ENCODE results near the gene NALF2.
A peak's percentile ranks its signal among the peaks of the same experiment; 100 is the strongest.

NALF2 gene

GRCh38 chrX:69496183-69496582, 7.9 kb upstream of the NALF2 start:
- H3K4me3 ChIP-seq (ENCODE audit: low read depth, low read length), result no peak overlapping the region
- no peak for TF ChIP-seq CTCF (IDR thresholded peaks at IDR 0.05; ENCODE audit: low read depth, low read length, missing control alignments)
- DNase-seq (ENCODE audit: low read depth), result no peak

- TF ChIP-seq CTCF (IDR thresholded peaks at IDR 0.05; ENCODE audit: low read depth, low read length, missing control alignments), result no peak
- no peak overlapping the region for H3K4me3 ChIP-seq (ENCODE audit: low read depth, low read length)
- peak; percentile 5 for DNase-seq (ENCODE audit: low read depth)
Measured at GRCh38 chrX:69501429-69501828, 2.7 kb upstream of the NALF2 start.

DNA sequence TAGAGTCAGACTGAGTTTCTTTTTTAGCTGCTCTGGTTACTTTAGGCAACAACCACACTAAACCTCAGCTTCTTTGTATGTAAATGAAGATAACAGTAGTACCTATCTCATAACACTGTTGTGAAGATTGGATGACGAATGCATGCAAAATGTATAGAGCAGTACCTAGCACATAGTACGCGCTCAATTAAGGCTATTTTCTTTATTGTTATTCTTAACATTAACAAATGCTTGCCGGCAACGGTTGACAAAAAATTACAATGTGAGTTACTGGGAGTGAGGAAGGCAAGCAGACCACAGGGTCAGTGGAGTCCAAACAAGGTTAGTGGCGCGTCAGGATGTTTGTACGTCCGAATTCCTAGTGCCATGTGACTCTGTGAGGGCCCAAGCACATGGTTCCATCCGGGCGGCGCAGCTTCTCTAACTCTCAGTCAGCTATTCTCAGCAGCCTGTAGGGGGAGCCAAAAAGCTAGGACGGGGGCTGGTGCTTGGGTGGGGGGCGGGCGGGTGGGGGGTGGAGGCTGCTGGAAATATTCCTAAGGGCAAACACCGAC, 821 bp upstream of the NALF2 start:
- DNase-seq (ENCODE audit: low read depth), result no peak
- no peak overlapping the region for H3K4me3 ChIP-seq (ENCODE audit: low read depth, low read length)
- no peak for TF ChIP-seq CTCF (IDR thresholded peaks at IDR 0.05; ENCODE audit: low read depth, low read length, missing control alignments)

- DNase-seq (ENCODE audit: low read depth), result no peak
- no peak overlapping the region for H3K4me3 ChIP-seq (ENCODE audit: low read depth, low read length)
- no peak for TF ChIP-seq CTCF (IDR thresholded peaks at IDR 0.05; ENCODE audit: low read depth, low read length, missing control alignments)
Measured at GRCh38 chrX:69504626-69505612, 793 bp downstream of the NALF2 start.

GRCh38 chrX:69505772-69506616, 1.9 kb downstream of the NALF2 start:
- TF ChIP-seq CTCF (IDR thresholded peaks at IDR 0.05; ENCODE audit: low read depth, low read length, missing control alignments), result no peak
- no peak for DNase-seq (ENCODE audit: low read depth)
- no peak overlapping the region for H3K4me3 ChIP-seq (ENCODE audit: low read depth, low read length)

GRCh38 chrX:69506617-69507499, 2.7 kb downstream of the NALF2 start:
- no peak for DNase-seq (ENCODE audit: low read depth)
- no peak for TF ChIP-seq CTCF (IDR thresholded peaks at IDR 0.05; ENCODE audit: low read depth, low read length, missing control alignments)
- H3K4me3 ChIP-seq (ENCODE audit: low read depth, low read length), result no peak overlapping the region

All from GM12864 (cell line).